Astrocyte (in vitro differentiated cells and primary cell): Measurements from ENCODE around the gene RPL28.

ENCODE experiments used
- CTCF ChIP-seq: IDR thresholded peaks from 2 replicates; pipeline ENCODE4 v1.5.1; 2011; ENCODE audit warnings: low read depth, mild to moderate bottlenecking, inconsistent platforms, low read length, moderate library complexity; ENCODE audit not compliant: insufficient read depth
- EZH2 ChIP-seq: IDR thresholded peaks from 2 replicates; pipeline ENCODE4 v1.6.1; 2012; ENCODE audit warnings: mild to moderate bottlenecking, low read length, inconsistent platforms; ENCODE audit not compliant: insufficient read depth

- no peak for TF ChIP-seq CTCF
- TF ChIP-seq EZH2 = no peak
Measured at GRCh38 chr19:55346725-55347441, 38.8 kb upstream of the RPL28 start.
